Measurements from ENCODE around the gene DEDD. TPM values are rescaled to one million over a fixed set of nuclear protein-coding genes. Genes with fewer than 3 reads are reported as not detected.

Gene DEDD
- polyA plus RNA-seq, 2 of the 4 experiments (the other 2 are of a cell fraction): 25.3 to 38.4 TPM

DNA sequence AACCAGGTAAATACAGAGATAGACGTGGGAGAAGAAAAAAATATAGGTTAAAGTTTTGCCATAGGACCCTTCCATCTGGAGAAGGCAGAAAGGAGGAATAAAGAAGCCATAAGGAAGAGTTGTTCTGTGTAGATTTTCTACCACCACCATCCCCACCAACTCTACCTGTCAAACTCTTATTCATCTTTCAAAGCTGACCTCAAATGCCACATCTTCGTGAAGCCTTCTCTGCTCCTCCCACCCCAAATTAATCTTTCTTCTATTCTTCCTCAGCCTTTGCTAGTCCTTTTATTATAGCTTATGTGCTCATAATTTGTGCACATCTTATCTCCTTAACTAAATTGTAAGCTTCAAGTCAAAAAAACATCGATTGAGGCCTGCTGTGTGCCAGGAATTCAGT, 41.9 kb downstream of the DEDD start (continued):
- no peak for TF ChIP-seq EHMT2 (IDR thresholded peaks at IDR 0.05; ENCODE audit: low read depth)
- no peak for TF ChIP-seq RCOR1 (IDR thresholded peaks at IDR 0.05; ENCODE audit: low read depth, low read length)
- TF ChIP-seq CHD2 (IDR thresholded peaks at IDR 0.05; ENCODE audit: low read length, partially characterized antibody): no peak
- TF ChIP-seq RNF2 (IDR thresholded peaks at IDR 0.05; ENCODE audit: borderline replicate concordance, low read depth): no peak
- TF ChIP-seq SREBF2 (IDR thresholded peaks at IDR 0.05): no peak

DNA sequence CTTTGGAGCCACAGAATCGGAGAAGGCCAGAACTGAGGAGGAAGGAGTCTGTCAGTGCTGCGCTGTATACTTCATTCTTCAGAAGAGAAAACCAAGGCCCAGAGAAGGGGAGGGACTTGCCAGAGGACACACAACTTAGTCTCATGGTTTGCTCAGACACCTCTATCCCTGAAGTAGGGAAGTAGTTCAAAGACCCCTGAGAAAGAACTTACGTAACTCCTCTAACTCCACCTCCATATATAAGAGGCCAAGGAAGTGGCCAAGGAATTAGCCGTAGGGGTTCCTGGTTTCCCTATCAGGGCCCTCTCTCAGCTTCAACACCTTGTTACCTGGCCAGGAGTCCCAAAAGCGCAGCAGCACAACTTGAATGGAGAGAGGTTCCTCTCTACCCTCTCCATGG, 42.5 kb downstream of the DEDD start:
- H3K4me3 ChIP-seq: no peak overlapping the region
- no peak for FAIRE-seq
- 93% methylated on average over 5 of the region's 5 CpGs for WGBS (ENCODE audit: missing lambda C conversion rate)
- H3K27ac ChIP-seq: peak overlapping the region in 1 of 2 experiments; percentile 1; a peak in 1 of 6 replicates
- POLR2A ChIA-PET: no interaction called here
- no peaks in the 10 kb centered on the region for H3K9me3 ChIP-seq
- DNase-seq (ENCODE audit: low read depth in 1 of 2, low spot score in 1 of 2): no peak
- CTCF ChIA-PET: interaction anchor here (1.1 to 12.7 kb wide), 4 partner anchors 7 to 75 kb away, joined by 3 to 167 read pairs (median 40); partner anchors contain the start of genes ARHGAP30 and KLHDC9
- ATAC-seq: no peak
- TF ChIP-seq NFE2L2 (conservative IDR thresholded peaks at IDR 0.05; ENCODE audit: low read length) (no peak), EP300 (IDR thresholded peaks at IDR 0.05) (no peak), TFCP2L1 (CRISPR knock-in tag; IDR thresholded peaks at IDR 0.05) (no peak), SMC3 (IDR thresholded peaks at IDR 0.05) (no peak), EHMT2 (IDR thresholded peaks at IDR 0.05; ENCODE audit: low read depth) (no peak), JUN (IDR thresholded peaks at IDR 0.05) (no peak), RARB (CRISPR knock-in tag; IDR thresholded peaks at IDR 0.05) (no peak), RAD21 (conservative IDR thresholded peaks at IDR 0.05 in 1 of 2, IDR thresholded peaks at IDR 0.05 in 1 of 2) (no peak), POLR2A (IDR thresholded peaks at IDR 0.05; ENCODE audit: low read length) (no peak), ESRRA (IDR thresholded peaks at IDR 0.05; ENCODE audit: borderline replicate concordance, low read length) (no peak)
- TF ChIP-seq, protein P1, sequence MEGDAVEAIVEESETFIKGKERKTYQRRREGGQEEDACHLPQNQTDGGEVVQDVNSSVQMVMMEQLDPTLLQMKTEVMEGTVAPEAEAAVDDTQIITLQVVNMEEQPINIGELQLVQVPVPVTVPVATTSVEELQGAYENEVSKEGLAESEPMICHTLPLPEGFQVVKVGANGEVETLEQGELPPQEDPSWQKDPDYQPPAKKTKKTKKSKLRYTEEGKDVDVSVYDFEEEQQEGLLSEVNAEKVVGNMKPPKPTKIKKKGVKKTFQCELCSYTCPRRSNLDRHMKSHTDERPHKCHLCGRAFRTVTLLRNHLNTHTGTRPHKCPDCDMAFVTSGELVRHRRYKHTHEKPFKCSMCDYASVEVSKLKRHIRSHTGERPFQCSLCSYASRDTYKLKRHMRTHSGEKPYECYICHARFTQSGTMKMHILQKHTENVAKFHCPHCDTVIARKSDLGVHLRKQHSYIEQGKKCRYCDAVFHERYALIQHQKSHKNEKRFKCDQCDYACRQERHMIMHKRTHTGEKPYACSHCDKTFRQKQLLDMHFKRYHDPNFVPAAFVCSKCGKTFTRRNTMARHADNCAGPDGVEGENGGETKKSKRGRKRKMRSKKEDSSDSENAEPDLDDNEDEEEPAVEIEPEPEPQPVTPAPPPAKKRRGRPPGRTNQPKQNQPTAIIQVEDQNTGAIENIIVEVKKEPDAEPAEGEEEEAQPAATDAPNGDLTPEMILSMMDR (IDR thresholded peaks at IDR 0.05): no peak
- H3K4me1 ChIP-seq: peaks cover 45% of the 10 kb centered on the region
- H3K4me2 ChIP-seq: no peak overlapping the region

DNA sequence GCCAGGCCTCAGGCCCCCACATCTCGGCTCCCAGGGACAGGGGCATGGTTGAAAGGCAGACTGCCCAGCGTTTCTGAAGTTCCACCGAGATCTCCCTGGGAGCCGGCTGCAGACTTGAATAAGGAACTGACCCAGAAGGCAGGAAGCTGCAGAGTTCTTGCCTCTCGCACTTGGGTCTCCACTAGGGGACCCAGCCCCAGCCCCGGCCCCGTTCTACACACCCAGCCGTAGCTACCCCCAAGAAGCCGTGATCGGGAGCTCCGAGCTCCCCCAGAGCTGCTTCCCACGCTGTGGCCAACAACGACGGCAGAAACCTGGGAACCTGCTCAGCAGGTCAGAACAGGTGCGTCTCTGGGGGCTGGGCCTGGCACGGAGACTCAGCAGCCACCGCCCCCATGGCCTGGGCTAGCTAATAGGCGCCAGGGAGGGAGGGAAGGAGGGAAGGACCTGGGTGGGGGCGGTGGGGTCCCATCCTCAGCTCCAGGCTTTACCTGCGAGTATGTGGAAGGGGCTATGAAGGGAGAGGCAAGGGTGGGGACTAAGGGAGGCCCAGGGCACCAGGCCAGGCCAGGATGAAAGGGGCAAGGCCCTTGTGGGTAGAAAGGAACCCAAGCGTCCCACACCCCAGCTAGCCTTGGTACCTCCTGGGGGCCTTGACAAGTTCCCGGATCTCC, 43.1 kb downstream of the DEDD start, which contains the start of gene NECTIN4:
Gene NECTIN4, minus strand, starts transcription at position 308 of the 674 bp plus-strand sequence. Its CDS starts 262 bp downstream, at position 46.
- ChIA-PET POLR2A (no interaction called here), CTCF (interaction anchor here (0.6 to 12.7 kb wide), 5 partner anchors 8 to 219 kb away, joined by 3 to 167 read pairs (median 5); partner anchors contain the start of genes ARHGAP30 and KLHDC9)
- TF ChIP-seq HEYL (CRISPR knock-in tag; IDR thresholded peaks at IDR 0.05): no peak
- no peak for TF ChIP-seq NPAS2 (CRISPR knock-in tag; IDR thresholded peaks at IDR 0.05; ENCODE audit: borderline replicate concordance)
- TF ChIP-seq CBX2 (IDR thresholded peaks at IDR 0.05; ENCODE audit: borderline replicate concordance, low read depth): no peak
- no peak for TF ChIP-seq RARB (CRISPR knock-in tag; IDR thresholded peaks at IDR 0.05)
- TF ChIP-seq JUNB (IDR thresholded peaks at IDR 0.05): no peak
- no peak for TF ChIP-seq FOSB (CRISPR knock-in tag; IDR thresholded peaks at IDR 0.05)
- TF ChIP-seq, protein P2, sequence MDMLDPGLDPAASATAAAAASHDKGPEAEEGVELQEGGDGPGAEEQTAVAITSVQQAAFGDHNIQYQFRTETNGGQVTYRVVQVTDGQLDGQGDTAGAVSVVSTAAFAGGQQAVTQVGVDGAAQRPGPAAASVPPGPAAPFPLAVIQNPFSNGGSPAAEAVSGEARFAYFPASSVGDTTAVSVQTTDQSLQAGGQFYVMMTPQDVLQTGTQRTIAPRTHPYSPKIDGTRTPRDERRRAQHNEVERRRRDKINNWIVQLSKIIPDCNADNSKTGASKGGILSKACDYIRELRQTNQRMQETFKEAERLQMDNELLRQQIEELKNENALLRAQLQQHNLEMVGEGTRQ (IDR thresholded peaks at IDR 0.05): no peak
- TF ChIP-seq, protein P3, sequence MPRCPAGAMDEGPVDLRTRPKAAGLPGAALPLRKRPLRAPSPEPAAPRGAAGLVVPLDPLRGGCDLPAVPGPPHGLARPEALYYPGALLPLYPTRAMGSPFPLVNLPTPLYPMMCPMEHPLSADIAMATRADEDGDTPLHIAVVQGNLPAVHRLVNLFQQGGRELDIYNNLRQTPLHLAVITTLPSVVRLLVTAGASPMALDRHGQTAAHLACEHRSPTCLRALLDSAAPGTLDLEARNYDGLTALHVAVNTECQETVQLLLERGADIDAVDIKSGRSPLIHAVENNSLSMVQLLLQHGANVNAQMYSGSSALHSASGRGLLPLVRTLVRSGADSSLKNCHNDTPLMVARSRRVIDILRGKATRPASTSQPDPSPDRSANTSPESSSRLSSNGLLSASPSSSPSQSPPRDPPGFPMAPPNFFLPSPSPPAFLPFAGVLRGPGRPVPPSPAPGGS (IDR thresholded peaks at IDR 0.05): no peak
- TF ChIP-seq KDM1A (IDR thresholded peaks at IDR 0.05; ENCODE audit: low read depth): no peak
- TF ChIP-seq TP53 (CRISPR knock-in tag; IDR thresholded peaks at IDR 0.05): no peak
- no peak for TF ChIP-seq MAZ (IDR thresholded peaks at IDR 0.05; ENCODE audit: borderline replicate concordance, low read depth, low read length)
- TF ChIP-seq ZC3H11A (IDR thresholded peaks at IDR 0.05): no peak
- TF ChIP-seq FOXS1 (CRISPR knock-in tag; IDR thresholded peaks at IDR 0.05): no peak
- TF ChIP-seq JUN (IDR thresholded peaks at IDR 0.05): no peak
- no peak for TF ChIP-seq ZSCAN20 (CRISPR knock-in tag; IDR thresholded peaks at IDR 0.05)
- TF ChIP-seq, protein P1 (IDR thresholded peaks at IDR 0.05): no peak
- TF ChIP-seq KDM5A (IDR thresholded peaks at IDR 0.05): no peak
- no peak for TF ChIP-seq POLR2AphosphoS2 (conservative IDR thresholded peaks at IDR 0.05; ENCODE audit: low read length)
- H3K4me1 ChIP-seq: peaks cover 51% of the 10 kb centered on the region
- H3K27ac ChIP-seq: peak within 1 kb of the TSS; percentile 62 to 78
- 91% methylated on average over 19 of the region's 22 CpGs for WGBS (ENCODE audit: missing lambda C conversion rate)
- no peak within 1 kb of the TSS for H3K4me3 ChIP-seq
- DNase-seq (ENCODE audit: low read depth in 1 of 2, low spot score in 1 of 2) (no peak), ATAC-seq (no peak), FAIRE-seq (no peak)
- H3K9me3 ChIP-seq: no peaks in the 10 kb centered on the region
- no peak within 1 kb of the TSS for H3K4me2 ChIP-seq

Measured in A549 (cell line).